ENCODE results near the gene CYP4F2. TPM values are rescaled to one million over a fixed set of nuclear protein-coding genes. Genes with fewer than 3 reads are reported as not detected.

Gene CYP4F2
- total RNA-seq, 5 donors from 2014 or later (not counting 1 experiment from before 2014, with no cell fraction given) = 0.29 TPM; not detected in 4

- ChIA-PET CTCF (no interaction called here), POLR2A (no interaction called here)
- WGBS (ENCODE audit: insufficient coverage) = 67% methylated on average over 2 of the region's 4 CpGs
- H3K9me3 ChIP-seq = no peaks in the 10 kb centered on the region
- peaks cover 3 to 25% of the 10 kb centered on the region in 2 experiments for H3K27me3 ChIP-seq (replicated peaks in 1 of 2; ENCODE audit: control insufficient read depth in 2 of 2, extremely low read depth in 1 of 2, insufficient read depth in 2 of 2, low read length in 1 of 2)
- H3K36me3 ChIP-seq (ENCODE audit: control insufficient read depth in 2 of 2, extremely low read depth in 1 of 2, insufficient read depth in 1 of 2, low read length in 1 of 2) = no peaks in the 10 kb centered on the region
- no peak overlapping the region for H3K27ac ChIP-seq (ENCODE audit: low read length)
- no peaks in the 10 kb centered on the region for H3K4me1 ChIP-seq (ENCODE audit: control insufficient read depth in 1 of 2, extremely low read depth in 1 of 2, insufficient read depth in 2 of 2, low read length in 2 of 2)
- Mint-ChIP-seq H3K4me1 (no peaks in the 10 kb centered on the region), H3K27me3 (peaks cover 37 to 48% of the 10 kb centered on the region in 2 donors), H3K36me3 (no peaks in the 10 kb centered on the region), H3K4me3 (no peak overlapping the region), H3K27ac (no peak overlapping the region), H3K9me3 (no peaks in the 10 kb centered on the region)
- no peak overlapping the region for H3K4me3 ChIP-seq (ENCODE audit: control insufficient read depth in 1 of 2, extremely low read depth in 1 of 2, low read length in 1 of 2)
- ATAC-seq (replicated peaks in 1 of 4) (no peak), DNase-seq (no peak)
Measured at GRCh38 chr19:15922021-15922420, 24.1 kb upstream of the CYP4F2 start.

GRCh38 chr19:15919243-15919642 is 21.4 kb upstream of the CYP4F2 start:
- Histone ChIP-seq H3K4me1 (ENCODE audit: control insufficient read depth in 1 of 2, extremely low read depth in 1 of 2, insufficient read depth in 2 of 2, low read length in 2 of 2) (no peaks in the 10 kb centered on the region), H3K9me3 (no peaks in the 10 kb centered on the region), H3K27ac (ENCODE audit: low read length) (no peak overlapping the region), H3K36me3 (ENCODE audit: control insufficient read depth in 2 of 2, extremely low read depth in 1 of 2, insufficient read depth in 1 of 2, low read length in 1 of 2) (no peaks in the 10 kb centered on the region), H3K4me3 (ENCODE audit: control insufficient read depth in 1 of 2, extremely low read depth in 1 of 2, low read length in 1 of 2) (no peak overlapping the region), H3K27me3 (replicated peaks in 1 of 2; ENCODE audit: control insufficient read depth in 2 of 2, extremely low read depth in 1 of 2, insufficient read depth in 2 of 2, low read length in 1 of 2) (peaks cover 4 to 20% of the 10 kb centered on the region in 2 experiments)
- ChIA-PET POLR2A (interaction anchor here in 1 of 2 donors (0.5 kb wide), 1 partner anchor 11 kb away, joined by 5 read pairs; no protein-coding TSS in a partner anchor), CTCF (interaction anchor here in 1 of 2 donors (0.6 kb wide), 1 partner anchor 174 kb away, joined by 4 read pairs; no protein-coding TSS in a partner anchor)
- no peaks in the 10 kb centered on the region for H3K36me3 Mint-ChIP-seq
- peaks cover 0 to 9% (median 3%) of the 10 kb centered on the region in 3 donors for H3K9me3 Mint-ChIP-seq
- no peak overlapping the region for H3K4me3 Mint-ChIP-seq
- DNase-seq (no peak), ATAC-seq (replicated peaks in 1 of 4) (no peak)
- peaks cover 37 to 55% of the 10 kb centered on the region in 2 donors for H3K27me3 Mint-ChIP-seq
- no peaks in the 10 kb centered on the region for H3K4me1 Mint-ChIP-seq
- 82% methylated on average over 3 of the region's 4 CpGs for WGBS (ENCODE audit: insufficient coverage)
- H3K27ac Mint-ChIP-seq = no peak overlapping the region

GRCh38 chr19:15915109-15915508 is 17.2 kb upstream of the CYP4F2 start:
- H3K9me3 Mint-ChIP-seq = peaks cover 0 to 9% (median 3%) of the 10 kb centered on the region in 3 donors
- WGBS (ENCODE audit: insufficient coverage) = no CpG with 5 or more reads among the region's 2 CpGs
- peaks cover 48 to 65% of the 10 kb centered on the region in 2 donors for H3K27me3 Mint-ChIP-seq
- no peak overlapping the region for H3K27ac Mint-ChIP-seq
- no peaks in the 10 kb centered on the region for H3K36me3 Mint-ChIP-seq
- Histone ChIP-seq H3K4me3 (ENCODE audit: control insufficient read depth in 1 of 2, extremely low read depth in 1 of 2, low read length in 1 of 2) (no peak overlapping the region), H3K27ac (ENCODE audit: low read length) (no peak overlapping the region), H3K27me3 (replicated peaks in 1 of 2; ENCODE audit: control insufficient read depth in 2 of 2, extremely low read depth in 1 of 2, insufficient read depth in 2 of 2, low read length in 1 of 2) (peaks cover 2 to 32% of the 10 kb centered on the region in 2 experiments), H3K9me3 (no peaks in the 10 kb centered on the region), H3K4me1 (ENCODE audit: control insufficient read depth in 1 of 2, extremely low read depth in 1 of 2, insufficient read depth in 2 of 2, low read length in 2 of 2) (no peaks in the 10 kb centered on the region), H3K36me3 (ENCODE audit: control insufficient read depth in 2 of 2, extremely low read depth in 1 of 2, insufficient read depth in 1 of 2, low read length in 1 of 2) (no peaks in the 10 kb centered on the region)
- no peak overlapping the region for H3K4me3 Mint-ChIP-seq
- DNase-seq (no peak), ATAC-seq (replicated peaks in 1 of 4) (no peak)
- ChIA-PET CTCF (no interaction called here), POLR2A (no interaction called here)
- H3K4me1 Mint-ChIP-seq = peaks cover 0 to 3% (median 3%) of the 10 kb centered on the region in 3 donors

GRCh38 chr19:15913830-15914229 is 16.0 kb upstream of the CYP4F2 start:
- H3K4me3 ChIP-seq (ENCODE audit: control insufficient read depth in 1 of 2, extremely low read depth in 1 of 2, low read length in 1 of 2) = no peak overlapping the region
- H3K27me3 ChIP-seq (replicated peaks in 1 of 2; ENCODE audit: control insufficient read depth in 2 of 2, extremely low read depth in 1 of 2, insufficient read depth in 2 of 2, low read length in 1 of 2) = peaks cover 2 to 33% of the 10 kb centered on the region in 2 experiments
- 100% methylated on average over 2 of the region's 8 CpGs for WGBS (ENCODE audit: insufficient coverage)
- no peak overlapping the region for H3K27ac Mint-ChIP-seq
- ATAC-seq (replicated peaks in 1 of 4) = no peak
- H3K36me3 ChIP-seq (ENCODE audit: control insufficient read depth in 2 of 2, extremely low read depth in 1 of 2, insufficient read depth in 1 of 2, low read length in 1 of 2) = no peaks in the 10 kb centered on the region
- DNase-seq = no peak
- H3K4me1 ChIP-seq (ENCODE audit: control insufficient read depth in 1 of 2, extremely low read depth in 1 of 2, insufficient read depth in 2 of 2, low read length in 2 of 2) = no peaks in the 10 kb centered on the region
- CTCF ChIA-PET = interaction anchor here in 1 of 2 donors (0.6 kb wide), 1 partner anchor 95 kb away, joined by 3 read pairs; no protein-coding TSS in a partner anchor
- H3K36me3 Mint-ChIP-seq = no peaks in the 10 kb centered on the region
- POLR2A ChIA-PET = no interaction called here
- no peaks in the 10 kb centered on the region for H3K9me3 ChIP-seq
- H3K9me3 Mint-ChIP-seq = peaks cover 0 to 9% (median 3%) of the 10 kb centered on the region in 3 donors
- peaks cover 0 to 3% (median 3%) of the 10 kb centered on the region in 3 donors for H3K4me1 Mint-ChIP-seq
- peaks cover 53 to 70% of the 10 kb centered on the region in 2 donors for H3K27me3 Mint-ChIP-seq
- no peak overlapping the region for H3K27ac ChIP-seq (ENCODE audit: low read length)
- no peak overlapping the region for H3K4me3 Mint-ChIP-seq

- Histone ChIP-seq H3K4me1 (ENCODE audit: control insufficient read depth in 1 of 2, extremely low read depth in 1 of 2, insufficient read depth in 2 of 2, low read length in 2 of 2) (no peaks in the 10 kb centered on the region), H3K9me3 (no peaks in the 10 kb centered on the region), H3K27me3 (replicated peaks in 1 of 2; ENCODE audit: control insufficient read depth in 2 of 2, extremely low read depth in 1 of 2, insufficient read depth in 2 of 2, low read length in 1 of 2) (peaks cover 3 to 33% of the 10 kb centered on the region in 2 experiments), H3K4me3 (ENCODE audit: control insufficient read depth in 1 of 2, extremely low read depth in 1 of 2, low read length in 1 of 2) (no peak overlapping the region), H3K27ac (ENCODE audit: low read length) (no peak overlapping the region), H3K36me3 (ENCODE audit: control insufficient read depth in 2 of 2, extremely low read depth in 1 of 2, insufficient read depth in 1 of 2, low read length in 1 of 2) (no peaks in the 10 kb centered on the region)
- Mint-ChIP-seq H3K4me1 (peaks cover 0 to 3% (median 3%) of the 10 kb centered on the region in 3 donors), H3K27me3 (peaks cover 53 to 75% of the 10 kb centered on the region in 2 donors), H3K9me3 (peaks cover 0 to 9% (median 3%) of the 10 kb centered on the region in 3 donors), H3K36me3 (no peaks in the 10 kb centered on the region), H3K27ac (no peak overlapping the region), H3K4me3 (no peak overlapping the region)
- DNase-seq (no peak), ATAC-seq (replicated peaks in 1 of 4) (no peak)
- ChIA-PET CTCF (interaction anchor here in 1 of 2 donors (0.6 kb wide), 1 partner anchor 95 kb away, joined by 3 read pairs; no protein-coding TSS in a partner anchor), POLR2A (no interaction called here)
- WGBS (ENCODE audit: insufficient coverage) = 55% methylated on average over 4 of the region's 6 CpGs
Measured at GRCh38 chr19:15913384-15913783, 15.5 kb upstream of the CYP4F2 start.

- POLR2A ChIA-PET = no interaction called here
- H3K9me3 ChIP-seq = no peaks in the 10 kb centered on the region
- Mint-ChIP-seq H3K27ac (peak overlapping the region in 1 of 2 donors; percentile 11), H3K9me3 (peaks cover 0 to 12% (median 3%) of the 10 kb centered on the region in 3 donors), H3K4me3 (peak overlapping the region in 1 of 3 donors; percentile 49), H3K36me3 (no peaks in the 10 kb centered on the region), H3K27me3 (peaks cover 49 to 75% of the 10 kb centered on the region in 2 donors), H3K4me1 (peaks cover 0 to 3% (median 3%) of the 10 kb centered on the region in 3 donors)
- peaks cover 2 to 31% of the 10 kb centered on the region in 2 experiments for H3K27me3 ChIP-seq (replicated peaks in 1 of 2; ENCODE audit: control insufficient read depth in 2 of 2, extremely low read depth in 1 of 2, insufficient read depth in 2 of 2, low read length in 1 of 2)
- no peaks in the 10 kb centered on the region for H3K4me1 ChIP-seq (ENCODE audit: control insufficient read depth in 1 of 2, extremely low read depth in 1 of 2, insufficient read depth in 2 of 2, low read length in 2 of 2)
- peak in 1 of 35 experiments; percentile 8 for DNase-seq
- 4% methylated on average over 31 of the region's 44 CpGs for WGBS (ENCODE audit: insufficient coverage)
- H3K36me3 ChIP-seq (ENCODE audit: control insufficient read depth in 2 of 2, extremely low read depth in 1 of 2, insufficient read depth in 1 of 2, low read length in 1 of 2) = no peaks in the 10 kb centered on the region
- peak in 1 of 4 experiments; percentile 39 for ATAC-seq (replicated peaks in 1 of 4)
- no peak overlapping the region for H3K4me3 ChIP-seq (ENCODE audit: control insufficient read depth in 1 of 2, extremely low read depth in 1 of 2, low read length in 1 of 2)
- CTCF ChIA-PET = no interaction called here
- H3K27ac ChIP-seq (ENCODE audit: low read length) = no peak overlapping the region
Measured at GRCh38 chr19:15911599-15912235, 13.8 kb upstream of the CYP4F2 start.
